Measurements from ENCODE around the gene NNAT. TPM values are rescaled to one million over a fixed set of nuclear protein-coding genes. Genes with fewer than 3 reads are reported as not detected.

The NNAT gene
- total and polyA plus RNA-seq, 4 donors: 0.98 to 20.6 (median 8.2) TPM

- Histone ChIP-seq H3K4me1 (ENCODE audit: control insufficient read depth in 5 of 5, insufficient read depth in 5 of 5, low read length in 5 of 5) (peaks cover 13 to 39% (median 32%) of the 10 kb centered on the region in 5 donors), H3K4me3 (no peak overlapping the region), H3K27ac (ENCODE audit: low read depth in 1 of 2, low read length in 1 of 2) (peak overlapping the region in 1 of 2 donors; percentile 37)
These were observed 3.1 kb downstream of the NNAT start for GRCh38 chr20:37523911-37524700.

GRCh38 chr20:37524859-37525708, 4.0 kb downstream of the NNAT start:
- no peak for ATAC-seq (ENCODE audit: insufficient read depth, low FRiP score)
- DNase-seq: no peak
- Histone ChIP-seq H3K27ac (ENCODE audit: low read depth in 1 of 2, low read length in 1 of 2) (peak overlapping the region; percentile 26 to 37), H3K4me3 (no peak overlapping the region), H3K9ac (ENCODE audit: insufficient read depth in 1 of 2, low read length in 2 of 2) (no peak overlapping the region), H3K4me1 (ENCODE audit: control insufficient read depth in 5 of 5, insufficient read depth in 5 of 5, low read length in 5 of 5) (peaks cover 9 to 34% (median 27%) of the 10 kb centered on the region in 5 donors), H3K9me3 (ENCODE audit: control insufficient read depth in 4 of 4, insufficient read depth in 3 of 4, low read length in 3 of 4) (no peaks in the 10 kb centered on the region), H3K27me3 (ENCODE audit: control insufficient read depth in 3 of 3, insufficient read depth in 3 of 3, low read length in 2 of 3) (no peaks in the 10 kb centered on the region), H3K36me3 (ENCODE audit: control insufficient read depth in 4 of 4, insufficient read depth in 4 of 4, low read length in 4 of 4) (peaks cover 0 to 3% (median 0%) of the 10 kb centered on the region in 4 donors)
- WGBS, 2 donors: 58 to 69% methylated on average over 6 of the region's 6 CpGs
- TF ChIP-seq CTCF (IDR thresholded peaks at IDR 0.05; ENCODE audit: control extremely low read depth, extremely low read depth): no peak

More at GRCh38 chr20:37523911-37524700, 3.1 kb downstream of the NNAT start:
- Histone ChIP-seq H3K9ac (ENCODE audit: insufficient read depth in 1 of 2, low read length in 2 of 2) (no peak overlapping the region), H3K9me3 (ENCODE audit: control insufficient read depth in 4 of 4, insufficient read depth in 3 of 4, low read length in 3 of 4) (no peaks in the 10 kb centered on the region), H3K36me3 (ENCODE audit: control insufficient read depth in 4 of 4, insufficient read depth in 4 of 4, low read length in 4 of 4) (peaks cover 0 to 3% (median 0%) of the 10 kb centered on the region in 4 donors), H3K27me3 (ENCODE audit: control insufficient read depth in 3 of 3, insufficient read depth in 3 of 3, low read length in 2 of 3) (no peaks in the 10 kb centered on the region)
- ATAC-seq (ENCODE audit: insufficient read depth, low FRiP score) (no peak), DNase-seq (no peak)
- WGBS, 2 donors: 78 to 80% methylated on average over 10 of the region's 10 CpGs
- TF ChIP-seq CTCF (IDR thresholded peaks at IDR 0.05; ENCODE audit: control extremely low read depth, extremely low read depth): no peak

GRCh38 chr20:37525810-37526209, 4.8 kb downstream of the NNAT start:
- WGBS, 2 donors: 72 to 83% methylated on average over 5 of the region's 5 CpGs
- Histone ChIP-seq H3K36me3 (ENCODE audit: control insufficient read depth in 4 of 4, insufficient read depth in 4 of 4, low read length in 4 of 4) (peaks cover 0 to 3% (median 0%) of the 10 kb centered on the region in 4 donors), H3K27ac (ENCODE audit: low read depth in 1 of 2, low read length in 1 of 2) (peak overlapping the region in 1 of 2 donors; percentile 47), H3K4me1 (ENCODE audit: control insufficient read depth in 5 of 5, insufficient read depth in 5 of 5, low read length in 5 of 5) (peaks cover 9 to 30% (median 21%) of the 10 kb centered on the region in 5 donors), H3K27me3 (ENCODE audit: control insufficient read depth in 3 of 3, insufficient read depth in 3 of 3, low read length in 2 of 3) (no peaks in the 10 kb centered on the region), H3K9me3 (ENCODE audit: control insufficient read depth in 4 of 4, insufficient read depth in 3 of 4, low read length in 3 of 4) (no peaks in the 10 kb centered on the region), H3K9ac (ENCODE audit: insufficient read depth in 1 of 2, low read length in 2 of 2) (peak overlapping the region in 1 of 2 donors; percentile 49), H3K4me3 (no peak overlapping the region)
- no peak for TF ChIP-seq CTCF (IDR thresholded peaks at IDR 0.05; ENCODE audit: control extremely low read depth, extremely low read depth)
- ATAC-seq (ENCODE audit: insufficient read depth, low FRiP score) (no peak), DNase-seq (no peak)

All from lung (tissue), 12 donors.